ENCODE results near the gene DSCAML1.

DSCAML1 gene

DNA sequence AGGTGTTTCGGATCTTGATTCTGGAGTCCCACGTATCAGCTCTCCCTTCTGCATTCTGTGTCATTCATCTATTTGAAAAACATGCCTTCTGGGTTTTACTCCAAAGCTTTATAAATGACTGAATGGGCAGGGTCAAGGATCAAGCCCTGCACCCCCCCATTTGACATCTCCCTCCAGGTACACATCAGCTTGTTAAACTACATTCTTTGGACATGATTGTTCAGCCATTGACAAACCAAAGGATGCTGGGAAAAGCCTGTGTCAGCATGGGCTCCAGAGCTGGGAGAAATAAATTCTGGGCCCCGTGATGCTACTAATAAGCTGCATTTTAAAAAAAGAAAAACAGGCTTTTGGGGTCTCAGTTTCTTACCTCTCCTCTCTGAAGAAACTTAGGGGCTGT is 103.7 kb downstream of the DSCAML1 start:
- ATAC-seq = no peak
- TF ChIP-seq TCF4 (CRISPR knock-in tag; IDR thresholded peaks at IDR 0.05; ENCODE audit: borderline replicate concordance) (no peak), ARNTL (CRISPR knock-in tag; IDR thresholded peaks at IDR 0.05; ENCODE audit: borderline replicate concordance, low read depth) (no peak), ZNF565 (CRISPR knock-in tag; conservative IDR thresholded peaks at IDR 0.05; ENCODE audit: low read depth) (no peak), PATZ1 (CRISPR knock-in tag; IDR thresholded peaks at IDR 0.05; ENCODE audit: borderline replicate concordance) (no peak), POU6F1 (CRISPR knock-in tag; IDR thresholded peaks at IDR 0.05; ENCODE audit: borderline replicate concordance, low read depth) (no peak), ZFP3 (CRISPR knock-in tag; IDR thresholded peaks at IDR 0.05) (no peak), ZNF70 (CRISPR knock-in tag; IDR thresholded peaks at IDR 0.05) (no peak), SNAI2 (CRISPR knock-in tag; IDR thresholded peaks at IDR 0.05) (no peak), RARB (CRISPR knock-in tag; IDR thresholded peaks at IDR 0.05) (no peak), ZC3H10 (CRISPR knock-in tag; IDR thresholded peaks at IDR 0.05) (no peak), ESRRG (CRISPR knock-in tag; IDR thresholded peaks at IDR 0.05) (no peak), ZNF8 (CRISPR knock-in tag; IDR thresholded peaks at IDR 0.05) (no peak)
- TF ChIP-seq, protein P1, sequence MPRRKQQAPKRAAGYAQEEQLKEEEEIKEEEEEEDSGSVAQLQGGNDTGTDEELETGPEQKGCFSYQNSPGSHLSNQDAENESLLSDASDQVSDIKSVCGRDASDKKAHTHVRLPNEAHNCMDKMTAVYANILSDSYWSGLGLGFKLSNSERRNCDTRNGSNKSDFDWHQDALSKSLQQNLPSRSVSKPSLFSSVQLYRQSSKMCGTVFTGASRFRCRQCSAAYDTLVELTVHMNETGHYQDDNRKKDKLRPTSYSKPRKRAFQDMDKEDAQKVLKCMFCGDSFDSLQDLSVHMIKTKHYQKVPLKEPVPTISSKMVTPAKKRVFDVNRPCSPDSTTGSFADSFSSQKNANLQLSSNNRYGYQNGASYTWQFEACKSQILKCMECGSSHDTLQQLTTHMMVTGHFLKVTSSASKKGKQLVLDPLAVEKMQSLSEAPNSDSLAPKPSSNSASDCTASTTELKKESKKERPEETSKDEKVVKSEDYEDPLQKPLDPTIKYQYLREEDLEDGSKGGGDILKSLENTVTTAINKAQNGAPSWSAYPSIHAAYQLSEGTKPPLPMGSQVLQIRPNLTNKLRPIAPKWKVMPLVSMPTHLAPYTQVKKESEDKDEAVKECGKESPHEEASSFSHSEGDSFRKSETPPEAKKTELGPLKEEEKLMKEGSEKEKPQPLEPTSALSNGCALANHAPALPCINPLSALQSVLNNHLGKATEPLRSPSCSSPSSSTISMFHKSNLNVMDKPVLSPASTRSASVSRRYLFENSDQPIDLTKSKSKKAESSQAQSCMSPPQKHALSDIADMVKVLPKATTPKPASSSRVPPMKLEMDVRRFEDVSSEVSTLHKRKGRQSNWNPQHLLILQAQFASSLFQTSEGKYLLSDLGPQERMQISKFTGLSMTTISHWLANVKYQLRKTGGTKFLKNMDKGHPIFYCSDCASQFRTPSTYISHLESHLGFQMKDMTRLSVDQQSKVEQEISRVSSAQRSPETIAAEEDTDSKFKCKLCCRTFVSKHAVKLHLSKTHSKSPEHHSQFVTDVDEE (CRISPR knock-in tag; IDR thresholded peaks at IDR 0.05) = no peak
- TF ChIP-seq, protein P2, sequence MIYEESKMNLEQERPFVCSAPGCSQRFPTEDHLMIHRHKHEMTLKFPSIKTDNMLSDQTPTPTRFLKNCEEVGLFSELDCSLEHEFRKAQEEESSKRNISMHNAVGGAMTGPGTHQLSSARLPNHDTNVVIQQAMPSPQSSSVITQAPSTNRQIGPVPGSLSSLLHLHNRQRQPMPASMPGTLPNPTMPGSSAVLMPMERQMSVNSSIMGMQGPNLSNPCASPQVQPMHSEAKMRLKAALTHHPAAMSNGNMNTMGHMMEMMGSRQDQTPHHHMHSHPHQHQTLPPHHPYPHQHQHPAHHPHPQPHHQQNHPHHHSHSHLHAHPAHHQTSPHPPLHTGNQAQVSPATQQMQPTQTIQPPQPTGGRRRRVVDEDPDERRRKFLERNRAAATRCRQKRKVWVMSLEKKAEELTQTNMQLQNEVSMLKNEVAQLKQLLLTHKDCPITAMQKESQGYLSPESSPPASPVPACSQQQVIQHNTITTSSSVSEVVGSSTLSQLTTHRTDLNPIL (CRISPR knock-in tag; IDR thresholded peaks at IDR 0.05; ENCODE audit: low read depth) = no peak

DNA sequence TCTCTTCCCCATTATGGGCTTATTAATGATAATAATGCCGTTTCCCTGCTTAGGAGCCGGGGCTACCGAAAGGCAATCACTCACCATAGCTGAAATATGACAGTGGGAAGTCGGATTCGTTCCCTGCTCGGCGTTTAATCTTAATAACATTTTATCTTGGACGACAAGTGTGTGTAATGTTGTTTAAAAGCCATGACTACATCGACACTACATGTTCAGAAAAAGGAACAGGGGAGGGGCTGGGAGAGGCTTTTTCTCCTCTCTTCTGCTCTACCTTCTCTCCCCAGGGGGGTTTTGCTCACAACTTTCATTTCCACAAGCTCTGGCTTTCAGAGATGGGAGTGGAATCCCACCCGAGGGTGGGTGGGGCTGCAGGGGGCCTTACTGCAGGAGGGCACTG is 105.5 kb downstream of the DSCAML1 start:
- ATAC-seq = no peak
- TF ChIP-seq ZNF8 (CRISPR knock-in tag; IDR thresholded peaks at IDR 0.05) (no peak), PATZ1 (CRISPR knock-in tag; IDR thresholded peaks at IDR 0.05; ENCODE audit: borderline replicate concordance) (no peak), ZNF565 (CRISPR knock-in tag; conservative IDR thresholded peaks at IDR 0.05; ENCODE audit: low read depth) (no peak), ZNF70 (CRISPR knock-in tag; IDR thresholded peaks at IDR 0.05) (no peak), SNAI2 (CRISPR knock-in tag; IDR thresholded peaks at IDR 0.05) (no peak), ZFP30 (CRISPR knock-in tag; IDR thresholded peaks at IDR 0.05) (no peak), ZFP3 (CRISPR knock-in tag; IDR thresholded peaks at IDR 0.05) (no peak), ESRRG (CRISPR knock-in tag; IDR thresholded peaks at IDR 0.05) (no peak), ZC3H10 (CRISPR knock-in tag; IDR thresholded peaks at IDR 0.05) (no peak), BACH2 (CRISPR knock-in tag; IDR thresholded peaks at IDR 0.05; ENCODE audit: borderline replicate concordance) (no peak)
- TF ChIP-seq, protein P1 (CRISPR knock-in tag; IDR thresholded peaks at IDR 0.05) = no peak

DNA sequence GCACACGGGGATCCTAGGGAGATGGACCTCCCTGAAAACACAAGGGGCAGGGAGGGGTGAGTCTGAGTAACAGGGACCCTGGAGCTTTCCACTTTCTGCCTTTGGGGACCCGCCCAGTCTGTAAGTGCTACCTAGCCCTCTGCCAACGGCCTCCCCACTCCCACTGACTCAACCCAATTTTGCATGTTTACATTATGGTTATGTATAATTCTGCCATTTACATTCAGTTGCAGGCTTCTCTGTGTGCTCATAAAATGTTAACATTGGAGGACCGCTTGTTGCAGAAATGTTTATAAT is 105.8 kb downstream of the DSCAML1 start:
- no peak for TF ChIP-seq CSDC2 (CRISPR knock-in tag; IDR thresholded peaks at IDR 0.05)
- no peak for TF ChIP-seq SNAI2 (CRISPR knock-in tag; IDR thresholded peaks at IDR 0.05)
- no peak for TF ChIP-seq GLIS3 (CRISPR knock-in tag; IDR thresholded peaks at IDR 0.05)
- no peak for TF ChIP-seq ZNF70 (CRISPR knock-in tag; IDR thresholded peaks at IDR 0.05)
- no peak for ATAC-seq

Measured in SK-N-SH treated with all-trans-retinoic acid at 6 μM for 48 hours (cell line).